Pancreas (tissue), 10 donors: ENCODE measurements around the gene LYST. TPM values are rescaled to one million over a fixed set of nuclear protein-coding genes. Genes with fewer than 3 reads are reported as not detected.

Source experiments
- ATAC-seq, 4 donors: fragments of 200-7000 bp; cut with Tn5 transposase; one replicate each; pipeline versions ENCODE4 v1.8.0 to v1.9.1; 2020; ENCODE audit warnings: mild to moderate bottlenecking in 4 of 4, moderate library complexity in 4 of 4
- DNase-seq, 6 donors: peaks; one replicate each; pipeline ENCODE4 v3.0.0-alpha.2; 2020
- FAIRE-seq: peaks from 2 replicates; lab custom pipeline; 2012; peaks lifted over from hg19 to GRCh38; lab: Jason Lieb, UNC
- H3K27ac ChIP-seq, 4 donors: fragments of 200-600 bp; sonication (generic); 1 replicate in 3 of 4; 2 replicates in 1 of 4; pipeline versions ENCODE4 v1.5.0 to v1.8.0; 2020
- H3K27me3 ChIP-seq, 4 donors: fragments of 200-600 bp; one replicate each; pipeline ENCODE4 v1.8.0; 2021
- H3K36me3 ChIP-seq, 3 donors: fragments of 200-600 bp; sonication (generic) in 1 of 3; one replicate each; pipeline versions ENCODE4 v1.5.0 to v1.8.0; 2020 to 2021
- H3K4me1 ChIP-seq, 3 donors: fragments of 200-600 bp; one replicate each; pipeline ENCODE4 v1.8.0; 2021
- H3K4me3 ChIP-seq, 4 donors: fragments of 200-600 bp; sonication (generic) in 2 of 4; one replicate each; pipeline versions ENCODE4 v1.5.0 to v1.8.0; 2020 to 2021
- H3K9me3 ChIP-seq, 4 donors: fragments of 200-600 bp; one replicate each; pipeline ENCODE4 v1.8.0; 2021
- WGBS, 2 donors: extraction: QIAGEN DNeasy Blood & Tissue Kit; methylation state at CpG; one replicate each; pipeline ENCODE4 v1.1.7; 2013; 5-methylcytosine and 5-hydroxymethylcytosine counted together
- intact Hi-C, 3 donors: fragments of 100-400 bp; cut with DNase I; formaldehyde crosslinking; loops; one replicate each; pipeline versions ENCODE4 v1.11.1 to v1.14.2; 2022
- polyA plus RNA-seq, 2 donors: library from polyadenylated mRNA; stranded (reverse); fragments of 200-250 nt; gene quantifications; one replicate each; pipeline ENCODE4 v1.2.3, GENCODE V29; 2013
- total RNA-seq, 6 donors: library from RNA; stranded (reverse); fragmentation: NEBNext Ultra II Directional in 4 of 6; extraction: Animal tissue kit (Norgen Biotek cat#: 25700) in 4 of 6; gene quantifications; one replicate each; pipeline versions ENCODE4 v1.2.1 to v1.2.4, GENCODE V29; 2021 to 2023
- TF ChIP-seq, protein P1 (sequence below), 4 donors: fragments of 200-600 bp; sonication (generic) in 3 of 4; IDR thresholded peaks; one replicate each; pipeline versions ENCODE4 v1.5.0 to v1.8.0; 2021; ENCODE audit warnings: antibody characterized with exemption in 4 of 4
- donor health status: healthy with polysubstance abuse.
- donor health status: DM: no; HTN: no; CAD: no; lungs with moderate emphysema.
- donor health status: DM: no; HTN: no; CAD: no.
- donor health status: control.
- donor health status: control.
- donor health status: Bipolar disorder and iron deficiency.
- donor health status: DM: yes; HTN: yes; CAD: no.
- donor health status: DM: no; HTN: no; CAD: no.
- donor health status: DM: no; HTN: no; CAD: no.
- donor health status: DM: yes; HTN: yes; CAD: no.

LYST gene
- total and polyA plus RNA-seq, 8 donors = 4.3 to 13.7 (median 8.9) TPM

DNA sequence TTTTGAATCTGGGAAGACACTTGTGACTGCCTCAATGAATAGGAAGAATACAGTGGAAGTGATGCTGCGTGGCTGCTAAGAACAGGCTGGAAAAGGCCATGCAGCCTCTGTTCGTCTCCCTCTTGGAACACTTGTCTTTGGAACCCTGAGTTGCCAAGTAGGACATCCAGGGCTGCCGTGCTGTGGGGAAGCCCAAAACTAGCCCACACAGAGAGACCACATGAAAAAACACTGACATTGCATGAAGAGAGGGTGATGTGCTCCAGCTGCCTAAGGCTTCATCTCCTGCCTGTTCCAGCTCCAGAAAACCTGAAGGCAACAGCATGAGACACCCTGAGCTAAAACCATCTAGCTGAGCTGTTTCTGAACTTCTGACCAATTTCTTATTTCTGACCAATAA, 156.0 kb downstream of the LYST start:
- Histone ChIP-seq H3K4me1 (peaks cover 0 to 22% (median 11%) of the 10 kb centered on the region in 3 donors), H3K4me3 (no peak overlapping the region), H3K9me3 (no peaks in the 10 kb centered on the region), H3K27me3 (no peaks in the 10 kb centered on the region), H3K27ac (no peak overlapping the region), H3K36me3 (no peaks in the 10 kb centered on the region)
- intact Hi-C loops = no loop called here
- ATAC-seq (no peak), DNase-seq (no peak), FAIRE-seq (no peak)
- WGBS, 2 donors = 88 to 89% methylated on average over 3 of the region's 3 CpGs
- TF ChIP-seq, protein P1, sequence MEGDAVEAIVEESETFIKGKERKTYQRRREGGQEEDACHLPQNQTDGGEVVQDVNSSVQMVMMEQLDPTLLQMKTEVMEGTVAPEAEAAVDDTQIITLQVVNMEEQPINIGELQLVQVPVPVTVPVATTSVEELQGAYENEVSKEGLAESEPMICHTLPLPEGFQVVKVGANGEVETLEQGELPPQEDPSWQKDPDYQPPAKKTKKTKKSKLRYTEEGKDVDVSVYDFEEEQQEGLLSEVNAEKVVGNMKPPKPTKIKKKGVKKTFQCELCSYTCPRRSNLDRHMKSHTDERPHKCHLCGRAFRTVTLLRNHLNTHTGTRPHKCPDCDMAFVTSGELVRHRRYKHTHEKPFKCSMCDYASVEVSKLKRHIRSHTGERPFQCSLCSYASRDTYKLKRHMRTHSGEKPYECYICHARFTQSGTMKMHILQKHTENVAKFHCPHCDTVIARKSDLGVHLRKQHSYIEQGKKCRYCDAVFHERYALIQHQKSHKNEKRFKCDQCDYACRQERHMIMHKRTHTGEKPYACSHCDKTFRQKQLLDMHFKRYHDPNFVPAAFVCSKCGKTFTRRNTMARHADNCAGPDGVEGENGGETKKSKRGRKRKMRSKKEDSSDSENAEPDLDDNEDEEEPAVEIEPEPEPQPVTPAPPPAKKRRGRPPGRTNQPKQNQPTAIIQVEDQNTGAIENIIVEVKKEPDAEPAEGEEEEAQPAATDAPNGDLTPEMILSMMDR (IDR thresholded peaks at IDR 0.05) = no peak

DNA sequence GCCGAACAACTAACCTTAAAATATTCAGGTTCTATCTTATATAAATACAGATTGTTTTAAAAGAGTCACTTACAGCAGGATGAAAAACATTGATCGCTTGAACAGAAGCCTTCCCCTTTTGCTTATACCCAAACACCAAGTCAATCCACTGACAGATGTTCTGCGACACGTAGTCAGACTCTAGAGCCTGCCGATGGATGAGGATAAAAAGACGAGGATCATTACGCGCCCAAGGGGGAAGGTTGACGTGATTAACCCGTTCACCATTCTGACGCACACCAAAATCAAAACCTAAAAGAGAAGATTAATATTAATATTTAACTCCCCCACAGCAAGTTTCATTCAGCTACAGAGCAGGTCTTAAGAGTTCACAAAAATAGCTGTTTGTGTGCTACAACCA, 157.7 kb downstream of the LYST start:
- WGBS, 2 donors = 77 to 78% methylated on average over 11 of the region's 11 CpGs
- H3K4me1 ChIP-seq = peaks cover 0 to 15% (median 11%) of the 10 kb centered on the region in 3 donors
- H3K27me3 ChIP-seq = no peaks in the 10 kb centered on the region
- no peak for FAIRE-seq
- no peaks in the 10 kb centered on the region for H3K9me3 ChIP-seq
- intact Hi-C loops = no loop called here
- H3K36me3 ChIP-seq = no peaks in the 10 kb centered on the region
- no peak for DNase-seq
- H3K4me3 ChIP-seq = no peak overlapping the region
- ATAC-seq = no peak
- H3K27ac ChIP-seq = peak overlapping the region in 2 of 4 donors; percentile 3 to 20
- TF ChIP-seq, protein P1 (IDR thresholded peaks at IDR 0.05) = no peak

DNA sequence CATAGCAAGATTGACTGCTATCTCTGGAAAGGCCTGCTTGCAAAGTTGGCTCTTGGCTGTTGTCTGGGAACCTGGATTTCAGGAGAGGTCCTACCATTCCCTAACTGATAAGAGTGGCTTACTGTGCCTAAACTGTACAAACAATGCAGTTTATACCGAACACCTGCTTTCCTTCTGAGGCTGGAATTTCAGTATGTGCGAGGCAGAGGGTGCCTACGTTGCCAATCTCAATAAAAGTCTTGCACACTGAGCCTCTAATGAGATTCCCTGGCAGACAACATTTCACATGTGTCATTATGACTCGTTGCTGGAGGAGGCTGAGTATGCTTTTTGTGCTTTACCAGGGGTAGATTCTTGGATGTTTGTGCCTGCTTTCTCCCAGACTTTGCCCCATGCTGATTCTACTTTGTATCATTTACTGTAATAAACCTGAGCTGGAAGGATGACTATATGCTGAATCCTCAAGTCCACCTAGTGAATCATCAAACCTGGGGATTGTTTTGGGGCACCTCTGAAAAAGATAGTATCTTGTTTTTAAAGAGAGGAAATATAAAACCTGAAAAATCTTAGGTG, 158.2 kb downstream of the LYST start:
- intact Hi-C loops = no loop called here
- Histone ChIP-seq H3K27ac (peak overlapping the region in 3 of 4 donors; percentile 3 to 20 (median 13)), H3K4me1 (peaks cover 0 to 15% (median 11%) of the 10 kb centered on the region in 3 donors), H3K4me3 (no peak overlapping the region), H3K9me3 (no peaks in the 10 kb centered on the region), H3K36me3 (no peaks in the 10 kb centered on the region), H3K27me3 (no peaks in the 10 kb centered on the region)
- WGBS, 2 donors = 33 to 48% methylated on average over 4 of the region's 4 CpGs
- ATAC-seq (peak in 3 of 4 donors; percentile 68 to 86 (median 80)), DNase-seq (no peak), FAIRE-seq (no peak)
- TF ChIP-seq, protein P1 (IDR thresholded peaks at IDR 0.05) = no peak

DNA sequence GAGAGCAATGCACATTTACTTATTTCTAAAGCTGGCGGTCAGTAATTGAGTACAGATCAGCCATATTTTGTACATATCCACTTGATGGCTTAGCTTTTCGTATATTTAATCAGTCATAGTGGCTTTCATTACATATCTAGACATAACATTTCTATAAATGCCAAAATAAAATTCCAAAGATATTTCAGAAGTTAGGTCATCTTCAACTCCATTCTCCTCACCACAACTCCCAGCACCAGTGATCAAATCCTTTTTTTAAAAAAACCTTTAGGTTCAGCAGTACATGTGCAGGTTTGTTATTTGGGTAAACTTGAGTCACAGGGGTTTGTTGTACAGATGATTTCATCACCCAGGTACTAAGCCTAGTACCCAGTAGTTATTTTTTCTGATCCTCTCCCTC, 163.2 kb downstream of the LYST start:
- WGBS, 2 donors = 91 to 92% methylated on average over 2 of the region's 2 CpGs
- Histone ChIP-seq H3K36me3 (peaks cover 0 to 15% (median 0%) of the 10 kb centered on the region in 3 donors), H3K27me3 (no peaks in the 10 kb centered on the region), H3K27ac (no peak overlapping the region), H3K4me1 (peaks cover 0 to 6% (median 5%) of the 10 kb centered on the region in 3 donors), H3K9me3 (no peaks in the 10 kb centered on the region), H3K4me3 (no peak overlapping the region)
- TF ChIP-seq, protein P1 (IDR thresholded peaks at IDR 0.05) = no peak
- ATAC-seq (no peak), FAIRE-seq (no peak), DNase-seq (no peak)
- intact Hi-C loops = no loop called here

DNA sequence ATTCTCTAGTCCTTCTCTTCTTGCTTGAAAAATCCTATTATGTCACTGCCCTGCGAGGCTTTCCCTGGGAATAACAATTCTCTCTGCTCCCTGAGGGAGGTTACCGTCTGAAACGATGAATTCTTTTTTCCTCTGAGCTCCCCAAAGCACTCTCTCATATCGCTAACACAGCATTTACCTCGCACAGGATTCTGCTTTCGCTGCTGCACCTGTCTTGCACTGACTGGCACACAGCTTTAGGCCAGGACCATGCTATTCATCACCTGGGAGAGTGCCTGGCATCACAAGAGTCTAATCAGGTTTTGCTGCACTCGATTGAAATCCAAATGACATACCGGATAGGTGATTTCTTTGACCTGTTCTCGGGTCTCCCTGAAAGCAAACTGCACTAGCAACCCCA, 164.3 kb downstream of the LYST start:
- 83 to 84% methylated on average over 9 of the region's 9 CpGs for WGBS, 2 donors
- Histone ChIP-seq H3K27me3 (no peaks in the 10 kb centered on the region), H3K4me3 (no peak overlapping the region), H3K9me3 (no peaks in the 10 kb centered on the region), H3K36me3 (peaks cover 0 to 15% (median 0%) of the 10 kb centered on the region in 3 donors), H3K27ac (no peak overlapping the region), H3K4me1 (no peaks in the 10 kb centered on the region)
- intact Hi-C loops = no loop called here
- FAIRE-seq (no peak), ATAC-seq (peak in 1 of 4 donors; percentile 55), DNase-seq (no peak)
- TF ChIP-seq, protein P1 (IDR thresholded peaks at IDR 0.05) = no peak
